ENCODE results near the gene RETSAT. TPM values are rescaled to one million over a fixed set of nuclear protein-coding genes. Genes with fewer than 3 reads are reported as not detected.

The RETSAT gene
- polyA plus RNA-seq = 100 to 1,000 TPM in 2 of 4 donors, 10 to 100 TPM in 2; 66.9 to 147 (median 120) TPM
- long read RNA-seq, donor 1 = 0 reads
- long read RNA-seq, donor 2, partial matches to known transcripts = 0 of 4 reads
- long read RNA-seq, donor 2, other reads (novel, unspliced or antisense) = 0 of 4 reads
- long read RNA-seq, donor 3, partial matches to known transcripts = 6 of 6 reads
- long read RNA-seq, donor 3, other reads (novel, unspliced or antisense) = 0 of 6 reads
- long read RNA-seq, donor 4 = 0 reads
- long read RNA-seq, donor 5 = 0 reads
- long read RNA-seq, donor 6, transcript RETSAT-201 (11 exons, 3,100 nt) = major isoform, 6 of 12 reads
- long read RNA-seq, donor 6, partial matches to known transcripts = 6 of 12 reads
- long read RNA-seq, donor 6, other reads (novel, unspliced or antisense) = 0 of 12 reads
- long read RNA-seq, donor 7 = 0 reads
- long read RNA-seq, donor 8 = 0 reads
- long read RNA-seq, donor 9, partial matches to known transcripts = 0 of 2 reads
- long read RNA-seq, donor 9, other reads (novel, unspliced or antisense) = 0 of 2 reads
- long read RNA-seq, donor 10, transcript RETSAT-201 (11 exons, 3,100 nt) = major isoform, 8 of 9 reads
- long read RNA-seq, donor 10, partial matches to known transcripts = 0 of 9 reads
- long read RNA-seq, donor 10, other reads (novel, unspliced or antisense) = 0 of 9 reads

DNA sequence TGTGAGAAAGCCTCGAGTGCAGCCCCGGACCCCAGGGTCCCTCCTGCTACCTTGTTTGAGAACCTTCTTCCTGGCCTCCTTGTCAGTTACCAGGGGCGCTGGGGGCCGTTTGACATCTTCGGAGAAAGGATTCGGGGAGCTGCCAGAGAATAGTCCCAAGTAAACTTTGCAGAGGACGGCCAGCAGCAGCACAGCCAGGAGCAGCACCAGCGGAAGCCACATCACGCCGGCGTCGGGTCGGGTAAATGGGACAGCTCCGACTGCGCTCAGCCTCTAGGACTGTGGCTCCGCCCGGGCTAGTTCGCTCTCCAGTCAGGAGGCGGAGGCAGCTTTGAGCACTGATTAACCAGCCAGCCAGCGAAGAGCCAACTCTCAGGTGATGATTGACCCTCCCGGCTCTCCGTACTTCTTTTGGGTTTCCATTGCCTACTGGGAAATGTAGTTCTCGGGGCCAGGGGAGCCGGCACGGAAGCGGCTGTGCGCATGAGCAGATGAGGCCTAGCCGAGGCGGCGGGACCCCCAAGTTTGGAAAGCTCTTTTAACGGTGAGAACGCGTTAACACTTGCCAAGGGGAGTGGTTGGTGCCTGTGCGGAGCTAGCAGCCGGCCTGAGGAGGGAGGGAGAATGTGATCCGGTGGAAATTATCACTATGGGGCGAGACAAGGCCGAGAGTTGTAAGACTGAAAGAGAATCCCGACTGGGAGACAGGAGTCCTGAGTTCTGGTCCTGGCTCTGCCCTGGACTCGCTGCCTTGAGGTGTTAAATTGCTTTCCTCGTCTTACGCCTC is at the start of gene RETSAT, which contains the start of gene ELMOD3:
Gene RETSAT, minus strand, starts transcription at position 243 of the 787 bp plus-strand sequence. Its CDS starts 21 bp downstream, at position 222.
Gene ELMOD3, plus strand, starts transcription at position 484 of the 787 bp plus-strand sequence. CDS start 2,430 bp downstream, outside the sequence.
- peak within 1 kb of the TSS; percentile 94 to 98 (median 97) for H3K27ac ChIP-seq (ENCODE audit: low read depth in 1 of 3, low read length in 2 of 3)
- FAIRE-seq = no peak
- no peaks in the 10 kb centered on the region for H3K9me3 ChIP-seq (ENCODE audit: control insufficient read depth in 2 of 2, insufficient read depth in 1 of 2, low read depth in 1 of 2, low read length in 1 of 2)
- DNase-seq = peak; percentile 99 to 100
- peaks cover 7 to 44% (median 14%) of the 10 kb centered on the region in 3 donors for H3K36me3 ChIP-seq (ENCODE audit: control insufficient read depth in 3 of 3, insufficient read depth in 2 of 3, low read depth in 1 of 3, low read length in 3 of 3)
- peaks cover 2 to 8% (median 4%) of the 10 kb centered on the region in 3 donors for H3K4me1 ChIP-seq (ENCODE audit: control insufficient read depth in 3 of 3, insufficient read depth in 2 of 3, low read depth in 1 of 3, low read length in 2 of 3)
- WGBS, 3 donors = 0 to 1% (median 0%) methylated on average over 42 of the region's 42 CpGs
- H3K4me3 ChIP-seq (ENCODE audit: low read depth in 1 of 3, low read length in 3 of 3) = peak within 1 kb of the TSS; percentile 59 to 99 (median 81)
- no peaks in the 10 kb centered on the region for H3K27me3 ChIP-seq (ENCODE audit: control insufficient read depth in 3 of 3, insufficient read depth in 3 of 3, low read length in 3 of 3)

DNA sequence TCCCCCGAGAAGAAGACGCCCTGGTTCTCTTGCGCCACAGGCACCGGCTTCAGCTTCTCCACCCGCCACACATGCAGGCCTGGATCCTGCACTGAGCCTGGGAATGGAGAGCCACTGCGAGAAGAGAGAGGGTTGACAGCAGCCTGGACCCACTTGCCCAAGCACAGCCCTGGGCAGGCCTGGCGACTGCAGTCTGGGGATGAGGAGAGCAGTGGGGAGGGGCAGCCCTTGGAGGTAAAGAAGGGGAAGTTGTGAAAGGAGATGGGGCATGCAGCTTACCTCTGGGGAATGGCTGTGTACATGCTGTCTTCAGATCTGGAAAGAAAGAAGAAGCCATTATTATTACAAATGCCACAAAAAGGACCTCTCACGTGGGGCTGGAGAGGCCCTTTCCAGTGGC is 47.5 kb upstream of the RETSAT start:
- no peaks in the 10 kb centered on the region for H3K27me3 ChIP-seq (ENCODE audit: control insufficient read depth in 3 of 3, insufficient read depth in 3 of 3, low read length in 3 of 3)
- peaks cover 0 to 5% of the 10 kb centered on the region in 2 donors for H3K9me3 ChIP-seq (ENCODE audit: control insufficient read depth in 2 of 2, insufficient read depth in 1 of 2, low read depth in 1 of 2, low read length in 1 of 2)
- H3K36me3 ChIP-seq (ENCODE audit: control insufficient read depth in 3 of 3, insufficient read depth in 2 of 3, low read depth in 1 of 3, low read length in 3 of 3) = peaks cover 0 to 46% (median 3%) of the 10 kb centered on the region in 3 donors
- FAIRE-seq (no peak), DNase-seq (no peak)
- no peak overlapping the region for H3K4me3 ChIP-seq (ENCODE audit: low read depth in 1 of 3, low read length in 3 of 3)
- WGBS, 3 donors = 91 to 95% (median 93%) methylated on average over 8 of the region's 8 CpGs
- no peak overlapping the region for H3K27ac ChIP-seq (ENCODE audit: low read depth in 1 of 3, low read length in 2 of 3)
- peaks cover 0 to 3% (median 0%) of the 10 kb centered on the region in 3 donors for H3K4me1 ChIP-seq (ENCODE audit: control insufficient read depth in 3 of 3, insufficient read depth in 2 of 3, low read depth in 1 of 3, low read length in 2 of 3)

DNA sequence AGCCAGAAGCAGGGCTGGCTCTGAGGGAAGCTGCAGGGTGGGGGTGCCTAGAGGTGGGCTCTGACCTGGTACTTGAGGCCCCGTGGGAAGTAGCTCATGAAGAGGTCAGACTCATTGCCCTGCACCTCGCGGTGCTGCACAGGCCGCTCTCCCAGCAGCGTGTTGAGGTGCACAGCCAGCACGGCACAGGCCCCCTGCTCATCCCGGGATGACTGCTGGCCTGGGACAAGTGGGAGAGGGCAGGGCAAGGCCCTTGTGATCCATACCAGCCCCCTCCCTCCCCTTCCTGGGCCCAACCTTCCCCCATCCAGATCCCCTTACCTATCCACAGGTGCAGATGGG is 47.1 kb upstream of the RETSAT start:
- no peak for FAIRE-seq
- H3K36me3 ChIP-seq (ENCODE audit: control insufficient read depth in 3 of 3, insufficient read depth in 2 of 3, low read depth in 1 of 3, low read length in 3 of 3) = peaks cover 0 to 46% (median 3%) of the 10 kb centered on the region in 3 donors
- WGBS, 3 donors = 89 to 95% (median 90%) methylated on average over 7 of the region's 7 CpGs

DNA sequence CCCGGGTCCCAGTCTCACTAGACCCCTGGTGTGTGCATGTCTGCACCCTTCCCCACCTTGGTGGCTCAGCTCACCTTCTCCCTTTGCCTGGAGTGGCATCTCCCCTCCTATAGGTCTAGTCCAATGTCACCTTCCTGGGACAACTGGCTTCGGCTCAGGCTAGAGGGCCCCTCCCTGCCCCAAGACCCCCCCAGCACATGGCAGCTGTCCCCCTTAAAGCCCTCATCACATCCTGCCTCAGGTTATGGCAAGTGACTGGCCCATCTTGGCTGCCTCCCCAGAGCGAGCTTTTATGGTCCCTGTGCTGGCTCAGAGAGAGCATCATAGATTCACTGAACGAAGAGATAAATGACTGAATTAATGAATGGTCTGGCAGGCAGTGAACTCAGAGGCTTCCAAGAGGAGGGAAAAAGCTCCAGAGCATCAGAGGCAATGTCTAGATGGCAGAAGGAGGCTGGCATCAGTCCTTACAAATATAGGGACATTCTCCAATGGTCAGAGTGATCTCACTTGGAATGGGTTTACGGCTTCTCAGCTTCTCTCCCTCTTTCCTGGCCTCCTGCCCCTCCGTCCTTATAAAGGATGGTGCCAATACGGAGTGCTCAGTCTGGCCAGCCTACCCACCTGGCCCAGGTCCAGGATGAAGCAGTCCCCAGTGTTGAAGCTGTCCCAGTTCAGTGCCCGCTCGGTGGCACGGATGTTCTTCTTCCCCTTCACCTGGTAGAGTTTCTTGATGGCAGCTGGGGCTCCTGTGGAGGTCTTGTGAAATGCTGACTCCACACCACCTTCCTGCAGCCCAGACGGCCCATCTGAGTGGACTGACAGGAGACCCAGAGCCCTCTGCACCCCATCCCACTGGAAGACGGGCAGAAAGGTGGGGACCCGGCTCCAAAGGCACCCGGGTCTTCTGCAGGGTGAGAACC is 46.5 kb upstream of the RETSAT start:
- H3K9me3 ChIP-seq (ENCODE audit: control insufficient read depth in 2 of 2, insufficient read depth in 1 of 2, low read depth in 1 of 2, low read length in 1 of 2) = peaks cover 0 to 5% of the 10 kb centered on the region in 2 donors
- no peak for FAIRE-seq
- 85 to 86% (median 86%) methylated on average over 14 of the region's 14 CpGs for WGBS, 3 donors
- H3K36me3 ChIP-seq (ENCODE audit: control insufficient read depth in 3 of 3, insufficient read depth in 2 of 3, low read depth in 1 of 3, low read length in 3 of 3) = peaks cover 0 to 49% (median 3%) of the 10 kb centered on the region in 3 donors
- no peak for DNase-seq
- H3K27me3 ChIP-seq (ENCODE audit: control insufficient read depth in 3 of 3, insufficient read depth in 3 of 3, low read length in 3 of 3) = no peaks in the 10 kb centered on the region
- H3K4me1 ChIP-seq (ENCODE audit: control insufficient read depth in 3 of 3, insufficient read depth in 2 of 3, low read depth in 1 of 3, low read length in 2 of 3) = no peaks in the 10 kb centered on the region
- H3K27ac ChIP-seq (ENCODE audit: low read depth in 1 of 3, low read length in 2 of 3) = no peak overlapping the region
- no peak overlapping the region for H3K4me3 ChIP-seq (ENCODE audit: low read depth in 1 of 3, low read length in 3 of 3)

More for the DNA sequence above, 47.1 kb upstream of the RETSAT start:
- H3K27ac ChIP-seq (ENCODE audit: low read depth in 1 of 3, low read length in 2 of 3) = no peak overlapping the region
- no peak overlapping the region for H3K4me3 ChIP-seq (ENCODE audit: low read depth in 1 of 3, low read length in 3 of 3)
- peaks cover 0 to 3% (median 0%) of the 10 kb centered on the region in 3 donors for H3K4me1 ChIP-seq (ENCODE audit: control insufficient read depth in 3 of 3, insufficient read depth in 2 of 3, low read depth in 1 of 3, low read length in 2 of 3)
- DNase-seq = no peak
- H3K9me3 ChIP-seq (ENCODE audit: control insufficient read depth in 2 of 2, insufficient read depth in 1 of 2, low read depth in 1 of 2, low read length in 1 of 2) = peaks cover 0 to 5% of the 10 kb centered on the region in 2 donors
- H3K27me3 ChIP-seq (ENCODE audit: control insufficient read depth in 3 of 3, insufficient read depth in 3 of 3, low read length in 3 of 3) = no peaks in the 10 kb centered on the region

DNA sequence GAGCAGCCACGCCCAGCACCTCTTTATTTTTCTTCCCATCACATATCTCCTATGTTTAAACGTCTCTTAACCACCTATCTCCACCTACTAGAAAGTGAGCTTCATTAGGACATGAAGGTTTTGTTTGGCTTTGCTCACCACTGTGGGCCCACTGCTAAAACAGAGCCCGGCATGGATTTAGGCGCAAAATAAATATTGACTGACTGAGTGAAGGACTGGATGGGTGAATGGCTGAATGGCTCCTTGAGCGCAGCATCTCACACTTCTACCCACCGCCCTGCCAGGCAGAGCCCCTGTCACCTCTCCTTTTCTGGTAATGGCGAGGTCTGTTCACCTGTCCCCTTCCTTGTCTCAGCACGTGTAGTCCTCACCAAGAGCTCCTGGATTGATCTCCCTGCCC is 45.7 kb upstream of the RETSAT start:
- no peak for FAIRE-seq
- Histone ChIP-seq H3K27ac (ENCODE audit: low read depth in 1 of 3, low read length in 2 of 3) (no peak overlapping the region), H3K36me3 (ENCODE audit: control insufficient read depth in 3 of 3, insufficient read depth in 2 of 3, low read depth in 1 of 3, low read length in 3 of 3) (peaks cover 0 to 56% (median 7%) of the 10 kb centered on the region in 3 donors), H3K4me1 (ENCODE audit: control insufficient read depth in 3 of 3, insufficient read depth in 2 of 3, low read depth in 1 of 3, low read length in 2 of 3) (no peaks in the 10 kb centered on the region), H3K9me3 (ENCODE audit: control insufficient read depth in 2 of 2, insufficient read depth in 1 of 2, low read depth in 1 of 2, low read length in 1 of 2) (peaks cover 0 to 5% of the 10 kb centered on the region in 2 donors), H3K4me3 (ENCODE audit: low read depth in 1 of 3, low read length in 3 of 3) (no peak overlapping the region), H3K27me3 (ENCODE audit: control insufficient read depth in 3 of 3, insufficient read depth in 3 of 3, low read length in 3 of 3) (no peaks in the 10 kb centered on the region)
- DNase-seq = no peak
- WGBS, 3 donors = 93 to 95% (median 93%) methylated on average over 8 of the region's 8 CpGs

DNA sequence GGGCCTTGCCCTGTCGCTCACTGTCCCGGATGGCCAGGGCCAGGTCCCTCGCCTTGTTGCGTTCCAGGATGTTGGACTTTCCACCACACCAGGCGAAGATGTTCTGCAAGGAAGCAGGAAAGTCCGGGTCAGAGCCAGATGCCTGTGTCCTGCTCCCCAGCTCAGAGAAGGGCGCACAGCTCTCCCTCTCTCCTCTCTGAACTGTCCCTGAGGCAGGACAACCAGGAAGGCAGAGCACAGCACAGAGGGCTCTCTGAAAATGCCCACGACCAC is 44.8 kb upstream of the RETSAT start:
- Histone ChIP-seq H3K27me3 (ENCODE audit: control insufficient read depth in 3 of 3, insufficient read depth in 3 of 3, low read length in 3 of 3) (no peaks in the 10 kb centered on the region), H3K4me1 (ENCODE audit: control insufficient read depth in 3 of 3, insufficient read depth in 2 of 3, low read depth in 1 of 3, low read length in 2 of 3) (no peaks in the 10 kb centered on the region), H3K27ac (ENCODE audit: low read depth in 1 of 3, low read length in 2 of 3) (no peak overlapping the region), H3K36me3 (ENCODE audit: control insufficient read depth in 3 of 3, insufficient read depth in 2 of 3, low read depth in 1 of 3, low read length in 3 of 3) (peaks cover 0 to 65% (median 7%) of the 10 kb centered on the region in 3 donors), H3K9me3 (ENCODE audit: control insufficient read depth in 2 of 2, insufficient read depth in 1 of 2, low read depth in 1 of 2, low read length in 1 of 2) (peaks cover 0 to 5% of the 10 kb centered on the region in 2 donors), H3K4me3 (ENCODE audit: low read depth in 1 of 3, low read length in 3 of 3) (no peak overlapping the region)
- WGBS, 3 donors = 91 to 95% (median 95%) methylated on average over 8 of the region's 8 CpGs
- FAIRE-seq = no peak
- no peak for DNase-seq

DNA sequence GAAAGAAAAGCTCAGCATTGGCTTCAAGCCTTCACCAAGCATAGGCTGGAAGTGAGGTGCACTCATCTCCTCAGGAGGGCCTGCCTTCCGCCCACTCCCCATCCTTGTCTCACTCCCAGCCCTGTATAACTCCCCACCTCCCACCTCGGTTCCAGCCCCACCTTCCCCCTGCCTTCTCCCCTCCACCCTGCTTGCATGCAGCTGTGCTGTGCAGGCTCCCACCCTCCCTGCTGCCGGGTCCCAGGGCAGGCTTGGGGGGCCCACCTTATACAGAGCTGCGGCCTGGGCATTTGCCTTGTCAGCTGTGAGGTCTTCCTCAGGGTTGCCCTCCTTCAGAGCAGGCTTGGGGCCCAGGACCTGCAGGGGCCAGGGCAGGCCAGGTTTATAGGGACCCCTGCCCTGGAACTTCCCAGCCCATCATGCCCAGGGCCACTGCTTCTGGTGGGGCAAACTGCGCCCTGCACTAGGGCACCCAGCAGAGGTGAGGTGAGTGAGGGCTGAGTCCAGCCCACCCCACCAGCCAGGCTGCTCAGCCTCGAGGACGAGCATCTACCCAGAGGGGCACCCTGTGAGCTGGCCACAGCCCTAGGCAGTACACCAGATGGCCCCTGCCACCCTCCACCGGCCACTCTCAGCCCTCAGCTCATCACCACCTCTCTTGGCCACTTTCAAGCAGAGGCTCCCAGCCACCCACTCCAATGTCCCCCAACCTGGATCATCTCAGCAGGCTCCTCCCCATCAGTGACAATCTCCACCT is 44.3 kb upstream of the RETSAT start:
- H3K9me3 ChIP-seq (ENCODE audit: control insufficient read depth in 2 of 2, insufficient read depth in 1 of 2, low read depth in 1 of 2, low read length in 1 of 2) = peaks cover 0 to 5% of the 10 kb centered on the region in 2 donors
- no peak for FAIRE-seq
- H3K36me3 ChIP-seq (ENCODE audit: control insufficient read depth in 3 of 3, insufficient read depth in 2 of 3, low read depth in 1 of 3, low read length in 3 of 3) = peaks cover 0 to 70% (median 7%) of the 10 kb centered on the region in 3 donors
- no peak for DNase-seq
- no peaks in the 10 kb centered on the region for H3K27me3 ChIP-seq (ENCODE audit: control insufficient read depth in 3 of 3, insufficient read depth in 3 of 3, low read length in 3 of 3)
- no peak overlapping the region for H3K27ac ChIP-seq (ENCODE audit: low read depth in 1 of 3, low read length in 2 of 3)
- WGBS, 3 donors = 92 to 97% (median 93%) methylated on average over 5 to 8 of the region's 8 CpGs
- no peak overlapping the region for H3K4me3 ChIP-seq (ENCODE audit: low read depth in 1 of 3, low read length in 3 of 3)
- no peaks in the 10 kb centered on the region for H3K4me1 ChIP-seq (ENCODE audit: control insufficient read depth in 3 of 3, insufficient read depth in 2 of 3, low read depth in 1 of 3, low read length in 2 of 3)
